HCT116 (cell line): ENCODE data around the gene NFIA.

Source experiments
- ATF3 ChIP-seq: IDR thresholded peaks from 2 replicates; pipeline ENCODE4 v1.6.1; 2012
- CEBPB ChIP-seq: IDR thresholded peaks from 2 replicates; pipeline ENCODE4 v1.6.1; 2012; ENCODE audit warnings: low read depth
- ELF1 ChIP-seq: IDR thresholded peaks from 2 replicates; pipeline ENCODE4 v1.6.1; 2012; ENCODE audit warnings: low read depth, borderline replicate concordance
- EZH2 ChIP-seq: fragments of 200-600 bp; sonication (generic); IDR thresholded peaks from 2 replicates; pipeline ENCODE4 v1.6.1; 2017; ENCODE audit warnings: antibody characterized with exemption, mixed run types
- EZH2phosphoT487 ChIP-seq: fragments of 200-600 bp; IDR thresholded peaks from 2 replicates; pipeline ENCODE4 v1.6.1; 2018; ENCODE audit warnings: antibody characterized with exemption, borderline replicate concordance
- JUND ChIP-seq: IDR thresholded peaks from 2 replicates; pipeline ENCODE4 v1.6.1; 2012
- MAX ChIP-seq: IDR thresholded peaks from 2 replicates; pipeline ENCODE4 v1.6.1; 2012
- POLR2A ChIP-seq: IDR thresholded peaks from 2 replicates; pipeline ENCODE4 v1.7.0; 2011; ENCODE audit warnings: borderline replicate concordance; ENCODE audit not compliant: insufficient read depth, insufficient read length; ENCODE audit errors: extremely low read depth
- POLR2AphosphoS5 ChIP-seq: IDR thresholded peaks from 2 replicates; pipeline ENCODE4 v1.6.1; 2011; ENCODE audit warnings: mild to moderate bottlenecking, low read depth, low read length, moderate library complexity
- SIN3A ChIP-seq: IDR thresholded peaks from 2 replicates; pipeline ENCODE4 v1.6.1; 2012; ENCODE audit warnings: low read depth
- SP1 ChIP-seq: IDR thresholded peaks from 2 replicates; pipeline ENCODE4 v1.6.1; 2012; ENCODE audit warnings: low read depth
- SRF ChIP-seq: IDR thresholded peaks from 2 replicates; pipeline ENCODE4 v1.6.1; 2012; ENCODE audit warnings: low read depth
- TF ChIP-seq, protein P1 (sequence below), 3 experiments: fragments of 200-600 bp in 1 of 3; sonication (generic) in 1 of 3; IDR thresholded peaks in 2 of 3; conservative IDR thresholded peaks in 1 of 3; 2 replicates each; pipeline ENCODE4 v1.5.1; 2012 to 2017; ENCODE audit warnings: low read depth in 2 of 3, low read length in 2 of 3, antibody characterized with exemption in 1 of 3, borderline replicate concordance in 1 of 3, control low read depth in 1 of 3, mild to moderate bottlenecking in 1 of 3, mixed read lengths in 1 of 3, mixed run types in 1 of 3, moderate library complexity in 1 of 3; ENCODE audit not compliant: insufficient read depth in 1 of 3

- TF ChIP-seq, protein P1, sequence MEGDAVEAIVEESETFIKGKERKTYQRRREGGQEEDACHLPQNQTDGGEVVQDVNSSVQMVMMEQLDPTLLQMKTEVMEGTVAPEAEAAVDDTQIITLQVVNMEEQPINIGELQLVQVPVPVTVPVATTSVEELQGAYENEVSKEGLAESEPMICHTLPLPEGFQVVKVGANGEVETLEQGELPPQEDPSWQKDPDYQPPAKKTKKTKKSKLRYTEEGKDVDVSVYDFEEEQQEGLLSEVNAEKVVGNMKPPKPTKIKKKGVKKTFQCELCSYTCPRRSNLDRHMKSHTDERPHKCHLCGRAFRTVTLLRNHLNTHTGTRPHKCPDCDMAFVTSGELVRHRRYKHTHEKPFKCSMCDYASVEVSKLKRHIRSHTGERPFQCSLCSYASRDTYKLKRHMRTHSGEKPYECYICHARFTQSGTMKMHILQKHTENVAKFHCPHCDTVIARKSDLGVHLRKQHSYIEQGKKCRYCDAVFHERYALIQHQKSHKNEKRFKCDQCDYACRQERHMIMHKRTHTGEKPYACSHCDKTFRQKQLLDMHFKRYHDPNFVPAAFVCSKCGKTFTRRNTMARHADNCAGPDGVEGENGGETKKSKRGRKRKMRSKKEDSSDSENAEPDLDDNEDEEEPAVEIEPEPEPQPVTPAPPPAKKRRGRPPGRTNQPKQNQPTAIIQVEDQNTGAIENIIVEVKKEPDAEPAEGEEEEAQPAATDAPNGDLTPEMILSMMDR (IDR thresholded peaks at IDR 0.05 in 2 of 3, conservative IDR thresholded peaks at IDR 0.05 in 1 of 3; ENCODE audit: borderline replicate concordance in 1 of 3, insufficient read depth in 1 of 3, low read depth in 2 of 3, low read length in 2 of 3), result no peak
- TF ChIP-seq JUND (no peak), EZH2 (no peak), ELF1 (no peak), POLR2A (no peak), SIN3A (no peak), SP1 (no peak), EZH2phosphoT487 (no peak), SRF (no peak), ATF3 (no peak), CEBPB (no peak), MAX (no peak), POLR2AphosphoS5 (no peak)
These were observed 375.2 kb downstream of the NFIA start for GRCh38 chr1:61457526-61458040.
